GM19455 (cell line): Measurements from ENCODE around the gene CHAC1.
"Not testable (repeated sequence)": the region's sequence is repeated elsewhere in the genome, so short reads cannot be mapped to it uniquely, and the experiment has no call there.

Source experiments
- ATAC-seq: cut with Tn5 transposase; IDR thresholded peaks from one replicate; pipeline ENCODE4 v1.9.1; 2021; ENCODE audit not compliant: unreplicated experiment

The CHAC1 gene

DNA sequence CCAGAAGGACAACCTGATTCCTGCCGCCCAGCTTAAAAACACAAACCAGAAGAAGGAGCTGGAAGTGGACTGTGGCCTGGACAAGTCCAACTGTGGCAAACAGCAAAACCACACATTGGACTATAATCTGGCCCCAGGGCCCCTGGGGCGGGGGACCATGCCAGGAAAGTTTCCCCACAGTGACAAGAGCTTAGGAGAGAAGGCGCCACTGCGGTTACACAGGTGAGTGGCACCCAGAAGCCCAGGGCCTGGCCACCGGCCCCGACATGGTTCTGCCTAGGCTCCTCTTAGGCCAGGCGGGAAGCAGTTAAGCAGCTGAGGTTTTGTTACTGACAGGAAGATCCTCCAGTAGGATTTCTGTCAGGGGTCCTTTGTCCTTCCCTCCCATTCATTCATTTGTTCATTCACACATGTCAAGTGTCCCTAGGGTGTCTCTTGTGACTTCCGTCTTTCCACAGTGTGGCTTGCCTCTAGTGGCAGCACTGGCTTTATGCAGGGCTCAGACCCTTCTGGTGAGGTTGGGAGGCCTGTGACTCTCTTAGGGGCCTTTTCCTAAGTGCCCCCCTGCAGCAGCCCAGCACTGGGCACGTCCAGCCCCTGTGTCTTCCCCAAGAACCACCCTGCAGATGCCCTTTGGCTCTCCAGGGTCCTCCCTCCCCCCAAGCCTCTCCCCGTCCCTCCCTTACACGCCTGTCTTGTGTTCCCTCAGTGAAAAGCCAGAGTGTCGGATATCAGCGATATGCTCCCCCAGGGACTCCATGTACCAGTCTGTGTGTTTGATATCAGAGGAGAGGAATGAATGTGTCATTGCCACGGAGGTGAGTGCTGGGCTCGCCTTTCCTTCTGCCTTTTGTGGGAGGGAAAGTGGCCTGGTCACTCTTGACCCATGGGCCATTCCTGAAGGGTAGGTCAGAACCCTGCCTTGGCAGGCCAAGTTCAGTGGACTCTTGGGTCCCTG lies 16.3 kb upstream of the CHAC1 start:
- ATAC-seq: no peak

DNA sequence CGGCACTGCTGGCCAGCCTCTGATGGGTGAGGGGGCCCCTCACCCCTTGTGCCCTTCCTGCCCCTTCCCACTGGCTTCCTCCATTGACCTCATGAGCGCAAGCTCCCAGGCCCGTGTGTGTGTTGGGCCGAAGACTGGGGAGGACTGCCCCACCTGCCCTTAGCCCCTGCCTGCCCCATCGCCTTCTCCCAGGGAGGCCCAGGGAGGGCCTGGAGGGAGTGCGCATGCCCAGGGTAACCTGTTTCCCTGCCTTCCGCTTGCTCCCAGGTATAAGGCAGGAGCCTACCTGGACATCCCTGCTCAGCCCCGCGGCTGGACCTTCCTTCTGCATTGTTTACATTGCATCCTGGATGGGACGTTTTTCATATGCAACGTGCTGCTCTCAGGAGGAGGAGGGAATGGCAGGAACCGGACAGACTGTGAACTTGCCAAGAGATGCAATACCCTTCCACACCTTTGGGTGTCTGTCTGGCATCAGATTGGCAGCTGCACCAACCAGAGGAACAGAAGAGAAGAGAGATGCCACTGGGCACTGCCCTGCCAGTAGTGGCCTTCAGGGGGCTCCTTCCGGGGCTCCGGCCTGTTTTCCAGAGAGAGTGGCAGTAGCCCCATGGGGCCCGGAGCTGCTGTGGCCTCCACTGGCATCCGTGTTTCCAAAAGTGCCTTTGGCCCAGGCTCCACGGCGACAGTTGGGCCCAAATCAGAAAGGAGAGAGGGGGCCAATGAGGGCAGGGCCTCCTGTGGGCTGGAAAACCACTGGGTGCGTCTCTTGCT lies 15.3 kb upstream of the CHAC1 start:
- no peak for ATAC-seq

DNA sequence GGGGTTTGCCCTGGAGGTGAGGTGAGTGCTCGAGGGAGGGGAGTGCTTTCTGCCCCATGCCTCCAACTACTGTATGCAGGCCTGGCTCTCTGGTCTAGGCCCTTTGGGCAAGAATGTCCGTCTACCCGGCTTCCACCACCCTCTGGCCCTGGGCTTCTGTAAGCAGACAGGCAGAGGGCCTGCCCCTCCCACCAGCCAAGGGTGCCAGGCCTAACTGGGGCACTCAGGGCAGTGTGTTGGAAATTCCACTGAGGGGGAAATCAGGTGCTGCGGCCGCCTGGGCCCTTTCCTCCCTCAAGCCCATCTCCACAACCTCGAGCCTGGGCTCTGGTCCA lies 14.8 kb upstream of the CHAC1 start:
- no peak for ATAC-seq

DNA sequence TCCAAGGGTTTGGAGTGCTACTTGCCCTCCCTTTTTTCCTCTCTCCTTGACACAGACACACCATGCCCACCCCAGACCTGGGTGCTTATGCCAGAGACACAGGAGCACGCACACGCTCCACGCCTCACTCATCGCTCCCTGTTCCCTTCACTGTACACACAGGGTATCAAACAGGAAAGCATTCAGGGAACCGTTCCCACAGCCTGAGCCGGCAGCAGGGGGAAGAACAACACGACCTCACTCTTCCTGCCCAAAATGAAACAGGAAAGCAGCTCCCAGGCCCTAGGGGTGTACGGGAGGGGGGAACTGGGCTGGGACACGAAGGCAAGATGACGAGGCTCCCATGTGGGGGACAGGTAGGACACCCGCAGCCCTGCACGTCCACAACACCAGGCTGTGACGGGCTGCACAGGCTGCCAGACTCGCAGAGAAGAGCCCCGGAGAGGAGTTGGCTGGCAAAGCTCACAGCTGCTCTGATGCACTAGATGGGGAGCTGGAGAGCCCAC lies 12.9 kb upstream of the CHAC1 start:
- ATAC-seq: no peak

DNA sequence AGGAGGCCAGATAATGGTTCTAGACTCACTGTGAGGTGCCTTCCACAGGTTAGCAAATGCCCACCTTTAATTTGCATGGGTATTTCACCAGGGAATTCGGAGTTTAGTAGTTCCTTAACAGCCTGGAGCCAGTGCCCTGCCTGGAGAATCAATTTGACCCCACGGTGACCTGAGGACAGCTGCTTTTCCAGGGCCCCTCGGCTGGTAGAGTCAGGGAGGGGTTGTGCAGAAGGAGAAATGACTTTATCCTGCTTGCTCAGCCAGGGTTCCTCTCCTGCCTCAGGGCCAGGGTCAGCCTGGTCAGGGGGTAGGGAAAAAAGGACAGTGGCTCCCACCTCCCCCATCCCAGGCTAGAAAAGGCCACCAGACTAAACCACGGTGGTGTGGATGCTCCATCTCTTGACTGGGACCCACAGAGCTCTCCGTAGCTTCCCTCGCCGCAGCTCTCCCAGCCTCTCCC lies 12.2 kb upstream of the CHAC1 start:
- no peak for ATAC-seq

DNA sequence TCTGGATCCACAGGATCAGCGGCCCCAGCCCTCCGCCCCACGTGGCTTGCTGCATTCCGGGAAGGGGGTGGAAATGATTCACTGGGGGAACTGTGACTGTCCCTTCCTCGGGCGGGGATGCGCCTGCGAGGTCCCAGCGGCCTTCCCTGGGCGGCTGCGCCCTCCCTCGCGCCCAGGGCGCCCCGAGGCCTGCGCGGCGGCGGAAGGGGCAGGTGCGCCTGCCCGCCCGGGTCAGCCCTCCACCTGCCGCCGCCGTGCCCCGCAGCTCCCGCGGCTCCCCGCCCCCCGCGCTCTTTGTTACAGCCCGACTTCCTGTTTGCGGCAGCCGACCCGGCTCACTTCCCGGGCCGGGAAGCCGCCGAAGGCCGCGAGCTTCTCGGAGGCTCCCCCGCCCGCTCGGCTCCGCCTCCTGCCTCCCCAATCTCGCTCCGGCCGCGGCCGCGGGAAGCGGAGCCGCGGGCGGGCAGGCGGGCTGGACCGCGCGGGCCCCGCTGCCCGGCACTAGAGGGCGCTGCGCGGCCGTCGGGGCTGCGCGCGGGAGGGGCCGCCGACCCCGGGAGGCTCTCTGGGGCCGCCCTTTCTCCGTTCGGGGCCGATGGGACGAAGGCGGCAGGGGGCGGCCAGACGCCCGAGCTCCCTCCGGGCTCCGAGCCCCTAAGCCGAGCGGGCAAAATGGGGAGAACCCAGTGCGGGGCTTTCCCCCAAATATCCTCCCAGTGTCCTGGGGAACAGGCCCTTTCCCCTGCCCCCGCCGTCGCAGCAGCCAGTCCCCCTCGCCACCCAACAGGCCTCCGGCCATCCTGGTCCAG lies 11.5 kb upstream of the CHAC1 start:
- peak; percentile 65 for ATAC-seq

DNA sequence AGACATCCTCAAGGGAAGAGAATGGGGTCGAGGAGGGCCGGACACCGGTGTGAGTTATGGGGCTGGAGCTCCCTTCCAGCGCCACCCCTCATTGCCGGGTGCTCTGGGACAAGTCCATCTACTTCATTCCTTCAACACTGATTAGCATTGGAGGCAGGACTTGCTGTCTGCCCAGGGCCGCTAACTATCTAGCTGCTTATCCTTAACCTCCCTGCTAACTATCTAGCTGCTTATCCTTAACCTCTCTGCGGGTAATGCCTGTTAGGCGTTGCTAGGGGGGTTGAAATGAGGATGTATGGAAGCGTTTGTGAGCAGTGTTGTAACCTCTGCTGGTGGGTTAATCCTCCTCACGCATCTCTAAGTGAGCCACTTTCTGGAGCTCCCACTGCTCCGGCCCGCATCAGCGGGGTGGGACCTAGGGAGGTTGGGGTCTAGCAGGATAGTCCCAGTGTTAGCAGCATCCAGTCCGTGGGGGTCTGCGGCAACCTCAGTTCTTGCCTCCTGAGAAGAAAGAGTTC lies 10.9 kb upstream of the CHAC1 start:
- no peak for ATAC-seq

DNA sequence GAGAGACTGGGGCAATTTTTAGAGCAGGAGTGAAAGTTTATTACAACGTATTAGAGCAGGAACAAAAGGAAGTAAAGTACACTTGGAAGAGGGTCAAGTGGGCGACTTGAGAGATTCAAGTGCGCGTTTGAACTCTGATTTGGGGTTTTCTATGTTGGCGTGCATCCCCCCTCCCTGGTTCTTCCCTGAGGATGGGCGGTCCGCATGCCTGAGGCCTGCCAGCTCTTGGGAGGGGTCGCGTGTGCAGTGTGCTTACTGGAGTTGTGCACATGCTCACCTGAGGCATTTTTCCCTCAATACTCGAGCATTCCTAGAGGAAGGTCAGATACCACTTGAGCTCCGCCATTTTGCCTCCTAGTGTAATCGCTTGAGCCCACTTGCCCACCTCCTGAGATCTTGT lies 10.4 kb upstream of the CHAC1 start:
- ATAC-seq: no peak

DNA sequence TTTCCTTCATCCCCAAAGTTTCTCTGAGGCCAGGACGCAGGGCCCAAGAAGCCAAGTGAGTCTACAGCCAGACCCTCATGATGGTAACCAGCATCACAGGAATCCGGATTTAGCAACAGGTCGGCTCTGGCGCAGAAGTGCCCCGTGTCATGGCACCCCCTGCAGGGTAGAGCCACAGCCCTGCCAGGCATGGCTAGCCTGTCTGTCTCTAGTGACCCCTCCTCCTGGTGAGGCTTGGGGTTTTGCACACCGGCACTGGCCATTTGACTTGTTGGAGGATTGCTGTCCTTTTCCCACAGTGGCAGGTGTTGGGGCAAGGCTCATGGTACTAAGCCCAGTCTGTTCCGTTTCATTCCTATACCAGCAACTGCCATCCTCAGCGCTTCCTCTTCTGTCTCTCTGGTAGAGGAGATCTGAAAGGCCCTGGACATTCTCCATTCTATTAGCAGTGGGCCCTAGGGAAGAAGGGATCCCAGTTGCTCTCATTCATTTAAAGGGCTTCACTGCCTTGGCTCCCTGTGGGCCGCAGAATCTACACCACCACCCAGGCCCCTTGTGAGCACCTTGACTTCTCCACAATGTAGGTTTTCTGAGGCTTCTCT lies 9.4 kb upstream of the CHAC1 start:
- no peak for ATAC-seq

DNA sequence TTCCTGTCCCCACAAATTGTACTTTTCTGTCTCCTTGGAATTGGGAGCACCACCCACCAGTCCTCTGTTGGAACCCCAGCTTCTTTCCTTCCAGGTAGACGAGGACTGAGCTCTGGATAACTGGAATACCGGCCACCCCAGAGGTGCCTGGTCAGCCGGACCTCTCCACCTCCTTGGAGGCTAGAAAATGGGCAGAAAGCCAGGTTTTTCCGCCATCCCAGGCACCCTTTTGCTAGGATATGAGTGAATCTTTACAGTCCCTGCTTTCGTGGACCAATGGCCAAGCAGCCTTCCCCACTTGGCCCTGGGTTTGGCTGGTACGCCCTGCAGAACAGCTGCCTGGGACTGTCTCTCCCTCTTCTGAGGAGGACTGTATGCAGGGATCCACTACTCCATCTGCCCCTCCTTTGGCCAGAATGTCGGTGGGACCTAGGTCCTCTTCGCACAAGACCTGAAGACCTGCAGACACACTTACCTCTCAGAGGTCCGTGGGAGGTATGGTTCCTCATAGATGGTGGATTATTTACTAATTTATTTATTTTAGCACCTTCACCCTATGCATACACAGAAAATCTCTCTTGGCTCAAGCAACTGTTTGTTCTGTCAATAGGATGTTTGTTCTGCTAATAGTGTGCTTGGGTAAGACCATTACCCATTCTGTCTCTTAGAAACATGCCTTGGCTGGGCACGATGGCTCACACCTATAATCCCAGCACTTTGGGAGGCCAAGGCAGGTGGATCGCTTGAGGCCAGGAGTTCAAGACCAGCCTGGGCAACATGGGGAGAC lies 8.6 kb upstream of the CHAC1 start:
- ATAC-seq: no peak

DNA sequence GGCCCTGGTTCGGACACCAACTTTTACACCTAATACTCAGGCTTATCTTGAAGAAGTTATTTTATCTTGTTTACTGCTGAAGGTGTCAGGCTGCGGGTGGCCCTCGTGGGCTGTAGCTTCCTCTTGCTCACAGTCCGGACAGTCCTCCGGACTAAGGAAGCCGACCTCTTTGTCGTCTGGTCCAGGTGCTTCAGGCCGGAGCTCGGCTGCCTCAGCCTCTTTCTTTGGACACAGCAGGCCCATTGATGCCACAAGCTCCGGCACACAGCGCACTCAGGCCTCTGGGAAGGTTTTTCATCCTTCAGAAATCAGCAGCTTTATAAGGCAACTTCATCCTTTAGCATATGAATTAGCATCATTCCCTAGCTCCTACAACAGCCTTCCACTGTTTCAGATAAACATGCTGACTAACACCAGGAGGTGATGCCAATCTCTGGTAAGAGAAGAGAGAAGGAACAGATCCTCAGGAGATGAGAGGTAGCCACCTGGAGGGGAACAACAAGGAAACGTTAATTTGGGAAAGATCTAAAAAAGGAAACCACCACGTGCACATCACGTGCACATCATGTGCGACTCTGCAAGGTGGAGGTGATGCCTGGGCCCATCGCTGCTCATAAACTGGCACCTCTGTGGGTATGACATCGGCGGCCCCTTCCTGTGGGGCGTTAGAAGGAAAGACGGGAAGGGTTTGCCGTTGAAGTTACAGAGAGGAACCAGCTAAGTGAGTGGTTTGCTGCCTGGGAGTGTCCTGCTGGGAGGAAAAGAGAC lies 4.4 kb upstream of the CHAC1 start:
- ATAC-seq: no peak

DNA sequence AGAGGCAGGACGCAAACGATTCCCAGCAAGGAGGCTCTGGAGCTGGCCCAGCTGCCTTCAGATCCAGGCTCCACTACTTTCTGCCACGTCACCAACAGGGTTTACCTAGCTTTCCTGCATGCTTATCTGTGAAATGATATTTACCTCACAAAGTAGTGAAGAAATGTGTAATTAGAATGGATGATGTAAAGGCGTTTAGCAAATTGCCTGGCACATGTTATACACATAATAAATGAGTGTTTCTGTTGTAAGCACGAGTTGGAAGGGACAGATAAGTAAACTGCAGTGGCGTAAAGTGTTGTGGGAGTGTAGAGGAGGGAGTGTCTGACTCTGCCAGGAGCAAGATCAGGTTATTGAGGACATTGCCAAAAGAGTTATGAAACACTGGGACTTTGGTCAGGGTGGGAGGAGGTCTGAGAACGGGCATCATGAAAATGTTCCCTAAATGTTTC lies 3.5 kb upstream of the CHAC1 start:
- no peak for ATAC-seq

DNA sequence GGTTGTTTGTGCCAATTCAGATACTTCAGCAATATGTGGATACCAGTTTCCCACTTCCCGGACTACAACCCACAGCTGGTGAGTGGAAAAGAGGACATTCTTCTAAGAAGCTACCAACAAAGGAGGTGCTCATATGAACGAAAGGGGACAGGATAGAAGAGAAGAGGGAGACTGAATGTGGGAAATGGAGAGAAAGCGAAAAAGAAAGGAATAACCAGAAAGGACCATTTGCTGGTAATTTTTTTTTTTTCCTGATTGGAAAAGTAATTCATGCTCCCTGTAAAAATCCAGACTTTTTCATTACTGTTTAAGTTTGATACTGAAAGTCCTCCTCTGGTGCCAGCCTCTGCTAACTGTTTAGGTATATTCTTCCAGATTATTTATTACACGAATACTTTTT lies 1.5 kb upstream of the CHAC1 start:
- ATAC-seq: no peak

DNA sequence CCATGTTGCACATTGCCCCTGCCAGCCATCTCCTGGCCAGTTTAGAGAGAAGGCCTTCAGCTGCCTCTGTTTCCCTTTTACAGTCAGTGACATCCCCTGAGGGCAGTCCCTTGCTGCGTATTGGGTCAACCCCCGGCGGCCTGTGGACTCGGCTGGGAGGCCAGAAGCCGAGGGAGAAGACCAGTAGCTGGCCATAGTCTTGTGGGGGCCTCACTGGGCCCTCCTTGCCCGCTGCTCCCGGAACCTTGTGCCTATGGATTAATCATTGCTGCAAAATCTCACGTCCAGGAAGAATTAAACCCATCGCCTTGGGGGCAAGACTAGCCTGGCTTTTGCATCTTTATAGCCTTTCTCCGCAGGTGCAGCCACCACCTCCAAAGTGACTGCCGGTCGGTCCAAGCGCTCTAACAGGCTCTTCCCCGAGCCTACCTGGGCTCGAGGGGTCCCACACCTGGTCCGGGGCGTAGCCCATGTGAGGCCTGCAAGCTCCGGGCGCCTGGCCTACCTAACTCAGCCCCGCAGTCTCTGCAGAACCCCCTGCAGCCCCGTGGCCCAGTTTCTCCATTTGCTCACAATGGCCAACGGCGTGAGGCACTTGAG lies 870 bp upstream of the CHAC1 start:
- ATAC-seq: no peak

DNA sequence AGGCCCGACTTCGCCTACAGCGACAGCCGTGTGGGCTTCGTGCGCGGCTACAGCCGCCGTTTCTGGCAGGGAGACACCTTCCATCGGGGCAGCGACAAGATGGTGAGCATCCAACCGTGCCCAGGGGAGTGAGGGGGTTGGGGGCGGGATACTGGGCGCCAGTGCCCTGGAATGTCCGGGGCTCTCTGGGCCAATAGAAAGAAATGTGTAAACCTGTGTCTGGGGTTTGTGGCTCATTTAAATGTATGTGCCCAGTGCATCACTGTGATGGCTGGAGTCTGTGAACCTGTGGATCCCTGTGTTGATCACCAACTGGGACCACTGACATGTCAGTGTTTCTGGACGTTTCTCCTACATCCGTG lies 423 bp downstream of the CHAC1 start:
- no peak for ATAC-seq

DNA sequence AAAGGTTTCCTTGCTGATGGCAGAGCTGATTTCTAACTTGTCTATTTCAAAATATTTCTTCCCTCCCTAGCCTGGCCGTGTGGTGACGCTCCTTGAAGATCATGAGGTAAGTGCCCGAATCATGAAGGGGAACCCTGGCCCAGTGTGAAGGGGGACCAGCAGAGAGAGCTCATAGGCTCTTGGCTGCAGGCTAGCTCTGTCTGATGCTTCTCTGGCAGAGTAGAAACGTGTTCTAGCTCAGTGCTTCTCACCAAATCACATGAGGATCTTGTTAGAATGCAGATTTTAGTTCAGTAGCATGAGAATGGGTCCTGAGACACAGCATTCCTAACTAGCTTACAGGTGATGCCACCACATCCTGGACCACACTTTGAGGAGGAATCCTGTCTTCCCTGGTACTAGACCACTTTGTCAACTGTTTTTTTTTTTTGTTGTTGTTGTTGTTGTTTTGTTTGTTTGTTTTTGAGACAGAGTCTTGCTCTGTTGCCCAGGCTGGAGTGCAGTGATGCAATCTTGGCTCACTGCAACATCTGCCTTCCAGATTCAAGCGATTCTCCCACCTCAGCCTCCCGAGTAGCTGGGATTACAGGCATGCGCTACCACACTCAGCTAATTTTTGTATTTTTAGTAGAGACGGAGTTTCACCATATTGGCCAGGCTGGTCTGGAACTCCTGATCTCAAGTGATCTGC lies 1.0 kb downstream of the CHAC1 start:
- ATAC-seq: not testable (repeated sequence)

DNA sequence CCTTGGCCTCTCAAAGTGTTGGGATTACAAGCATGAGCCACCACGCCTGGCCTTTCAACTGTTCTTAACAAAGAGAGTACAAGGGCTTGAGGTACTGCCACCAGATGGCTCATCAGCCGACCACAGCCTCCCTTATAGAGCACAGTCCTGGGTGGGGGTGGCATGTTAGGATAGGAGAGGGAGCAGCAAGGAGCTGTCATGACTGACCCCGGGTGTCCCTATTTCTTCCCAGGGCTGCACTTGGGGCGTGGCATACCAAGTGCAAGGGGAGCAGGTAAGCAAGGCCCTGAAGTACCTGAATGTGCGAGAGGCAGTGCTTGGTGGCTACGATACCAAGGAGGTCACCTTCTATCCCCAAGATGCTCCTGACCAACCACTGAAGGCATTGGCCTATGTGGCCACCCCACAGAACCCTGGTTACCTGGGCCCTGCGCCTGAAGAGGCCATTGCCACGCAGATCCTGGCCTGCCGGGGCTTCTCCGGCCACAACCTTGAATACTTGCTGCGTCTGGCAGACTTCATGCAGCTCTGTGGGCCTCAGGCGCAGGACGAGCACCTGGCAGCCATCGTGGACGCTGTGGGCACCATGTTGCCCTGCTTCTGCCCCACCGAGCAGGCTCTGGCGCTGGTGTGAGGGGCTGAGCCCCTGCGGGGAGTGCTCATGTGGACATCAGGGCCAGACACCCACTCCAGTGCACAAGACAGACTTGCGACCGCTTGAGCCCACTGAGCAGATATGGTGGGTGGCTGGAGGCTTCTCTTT lies 2.1 kb downstream of the CHAC1 start:
- ATAC-seq: no peak
